Measurements from ENCODE around the gene UXS1.
A peak's percentile ranks its signal among the peaks of the same experiment; 100 is the strongest.

Gene UXS1

DNA sequence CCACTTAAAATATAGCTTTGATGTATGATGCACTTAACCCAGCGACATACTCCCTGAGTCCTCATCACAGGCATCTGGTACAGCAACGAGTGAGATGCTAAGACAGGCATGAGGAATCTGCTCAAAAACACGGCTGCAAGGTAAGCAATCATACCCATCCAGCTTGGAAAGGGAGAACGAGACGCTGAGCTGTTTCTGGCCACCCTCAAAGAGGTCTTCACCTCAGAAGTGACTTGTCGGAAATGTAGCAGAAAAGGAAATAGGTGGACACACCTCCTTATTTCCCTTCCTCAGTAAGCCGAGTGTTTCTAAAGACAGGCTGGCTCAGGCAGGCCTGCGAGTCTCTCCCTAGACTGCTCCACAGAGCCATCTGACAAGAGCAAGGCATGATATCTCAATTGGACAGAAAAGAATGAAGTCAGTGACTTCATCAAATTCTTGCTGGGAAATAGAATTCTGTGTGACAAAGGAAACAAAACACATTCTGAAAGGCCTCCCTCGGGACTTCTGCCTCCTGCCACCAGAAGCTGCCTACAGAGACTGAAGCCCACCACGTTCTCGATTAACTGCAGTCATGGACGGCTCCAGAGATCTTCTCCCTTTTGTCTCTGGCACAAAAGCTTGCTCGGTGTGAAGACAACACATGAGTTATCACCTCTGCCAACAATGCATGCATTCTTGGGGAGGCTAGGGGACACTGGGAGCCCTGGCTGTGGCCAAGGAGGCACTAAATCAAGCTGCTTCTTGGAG, 84.3 kb downstream of the UXS1 start:
- DNase-seq (ENCODE audit: low read depth) = no peak

DNA sequence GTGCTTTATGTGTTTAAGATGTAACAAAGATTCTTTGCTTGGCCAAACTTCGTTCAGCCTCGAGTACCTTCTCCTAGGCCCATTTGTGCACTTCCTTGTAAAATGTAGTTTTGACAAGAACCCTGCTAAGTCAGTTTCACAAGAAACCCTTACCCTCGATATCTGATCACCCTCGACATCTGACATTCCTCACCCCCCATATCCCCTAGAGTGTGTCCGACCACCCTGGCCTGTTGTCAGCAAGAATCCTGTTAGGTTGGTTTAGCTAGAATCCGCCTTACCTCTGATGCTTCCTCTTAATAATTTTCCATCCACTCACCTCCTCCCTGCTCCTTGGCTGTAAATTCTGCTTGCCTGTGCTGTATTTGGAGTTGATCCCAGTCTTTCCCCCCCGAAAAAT, 85.3 kb downstream of the UXS1 start:
- DNase-seq (ENCODE audit: low read depth) = no peak

DNA sequence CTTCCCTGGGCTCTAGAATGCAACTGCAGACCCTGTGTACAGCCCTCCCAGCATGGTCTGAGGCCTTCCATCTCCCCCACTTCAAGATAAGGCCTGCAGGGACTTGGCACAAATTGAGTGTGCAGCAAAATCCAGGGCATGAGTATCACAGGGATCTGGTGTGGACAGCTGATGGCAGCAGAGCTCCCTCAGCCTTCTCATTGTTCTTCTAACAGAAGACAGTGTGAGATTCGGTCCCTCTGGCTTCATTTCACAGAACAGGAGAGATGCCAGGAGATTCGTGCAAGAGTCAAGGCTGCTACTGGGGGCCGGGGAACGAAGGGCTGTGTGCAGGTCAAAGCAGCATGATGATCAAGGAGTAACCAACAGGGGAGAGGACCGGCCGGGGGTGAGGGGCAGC, 85.8 kb downstream of the UXS1 start:
- DNase-seq (ENCODE audit: low read depth) = no peak

DNA sequence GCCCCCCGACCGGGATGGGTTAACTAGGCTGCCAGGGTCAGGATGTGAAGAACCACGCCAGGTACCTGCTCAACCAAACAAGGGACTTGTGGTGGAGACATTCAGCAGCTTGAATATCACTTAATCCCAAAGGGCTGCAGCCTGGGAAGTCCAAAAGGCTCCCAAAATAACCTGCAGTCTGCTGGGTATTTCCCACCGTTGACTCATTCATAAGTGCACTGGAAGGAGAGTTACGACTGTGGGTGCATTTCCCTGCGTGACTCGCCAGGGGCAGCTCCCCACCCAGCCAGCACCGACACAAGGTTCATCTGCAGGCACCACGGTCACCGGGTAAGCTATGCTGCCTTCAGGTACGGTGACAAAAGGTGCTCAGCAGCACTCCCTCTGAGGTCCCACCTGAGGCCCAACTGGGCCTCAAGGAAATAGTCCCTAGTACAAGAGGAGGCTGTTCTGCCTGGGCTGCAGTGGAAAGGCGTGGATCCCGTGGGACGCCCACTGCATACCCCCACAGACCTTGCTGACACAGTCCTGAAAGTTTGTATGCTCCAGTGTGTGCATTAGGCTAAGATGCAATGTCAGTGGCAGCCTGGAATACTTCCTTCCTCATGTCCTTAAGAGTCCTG, 86.5 kb downstream of the UXS1 start:
- DNase-seq (ENCODE audit: low read depth) = no peak

DNA sequence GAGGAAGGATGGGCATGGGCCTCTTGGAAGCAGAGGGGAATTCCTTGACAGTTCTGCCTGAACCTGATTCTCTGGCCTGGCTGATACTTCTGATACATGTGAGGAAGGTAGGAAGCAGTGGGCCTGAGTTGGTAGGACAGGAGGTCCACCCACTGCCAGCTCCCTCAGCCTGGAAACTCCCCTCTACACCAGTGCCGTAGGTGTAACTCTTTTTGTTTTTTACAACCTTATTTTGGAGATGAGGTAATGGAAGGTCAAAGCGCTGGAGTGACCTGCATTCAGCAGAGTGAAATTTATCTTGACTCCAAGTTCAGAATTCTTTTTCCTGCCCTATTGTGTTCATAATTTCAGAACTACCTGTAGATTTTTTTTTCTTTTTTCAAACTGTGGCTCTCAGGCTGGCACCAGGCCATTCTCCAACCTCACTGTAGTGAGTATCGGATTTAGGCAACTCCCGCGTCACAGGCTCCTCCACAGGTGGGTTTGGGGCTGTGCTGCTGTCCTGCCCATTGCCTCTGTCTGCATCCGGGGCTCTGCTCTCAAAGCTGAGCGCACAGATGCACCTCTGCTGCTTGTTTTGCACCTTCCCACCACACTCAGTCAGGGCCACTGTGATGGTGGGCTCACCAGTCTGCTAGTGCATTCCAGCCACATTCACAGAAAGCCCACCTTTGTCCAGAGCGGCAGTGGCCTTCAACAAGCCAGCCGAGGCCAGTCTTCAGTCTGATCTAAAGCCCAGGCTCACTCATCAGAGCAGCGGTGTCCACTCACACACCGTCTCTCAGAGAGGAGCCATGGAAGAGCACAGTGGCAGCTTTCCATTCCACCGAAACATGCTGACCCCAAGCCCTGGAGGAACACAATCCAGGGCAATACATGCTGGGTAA, 87.2 kb downstream of the UXS1 start:
- no peak for DNase-seq (ENCODE audit: low read depth)

DNA sequence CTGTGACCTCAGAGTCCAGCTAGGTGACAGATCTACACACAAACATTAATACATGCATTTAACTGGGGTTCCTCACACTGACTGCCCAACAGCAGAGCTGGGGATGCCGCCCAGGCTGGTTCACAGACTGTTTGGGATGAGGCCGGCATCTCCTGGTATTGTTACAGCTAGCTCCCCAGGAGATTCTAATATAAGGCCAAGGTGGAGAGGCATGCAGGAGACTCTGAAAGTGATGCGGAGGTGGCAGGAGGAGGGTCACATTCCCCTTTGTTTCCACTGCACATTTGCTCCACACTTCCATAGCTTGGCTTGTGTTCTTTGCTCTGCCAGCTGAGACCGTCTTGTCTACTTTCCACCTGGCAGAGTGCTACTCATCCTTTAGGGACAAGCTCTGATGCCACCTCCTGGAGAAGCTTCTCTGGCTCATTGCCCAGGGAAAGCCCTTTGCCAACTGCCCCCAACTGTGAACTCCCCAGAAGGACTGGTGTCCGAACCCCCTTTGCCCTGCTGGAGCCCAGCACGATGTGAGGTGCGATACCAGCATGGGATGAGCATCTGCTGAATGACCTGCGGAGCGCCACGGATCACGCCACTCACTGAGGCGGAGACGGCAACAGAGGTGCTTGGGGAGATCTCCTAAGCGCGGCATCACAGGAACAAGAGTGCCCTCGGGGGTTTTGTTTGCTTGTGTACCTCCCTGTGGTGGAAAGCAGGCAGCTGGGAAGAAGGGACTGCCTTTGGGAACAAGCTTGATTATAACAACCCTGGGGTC, 88.8 kb downstream of the UXS1 start:
- no peak for DNase-seq (ENCODE audit: low read depth)

DNA sequence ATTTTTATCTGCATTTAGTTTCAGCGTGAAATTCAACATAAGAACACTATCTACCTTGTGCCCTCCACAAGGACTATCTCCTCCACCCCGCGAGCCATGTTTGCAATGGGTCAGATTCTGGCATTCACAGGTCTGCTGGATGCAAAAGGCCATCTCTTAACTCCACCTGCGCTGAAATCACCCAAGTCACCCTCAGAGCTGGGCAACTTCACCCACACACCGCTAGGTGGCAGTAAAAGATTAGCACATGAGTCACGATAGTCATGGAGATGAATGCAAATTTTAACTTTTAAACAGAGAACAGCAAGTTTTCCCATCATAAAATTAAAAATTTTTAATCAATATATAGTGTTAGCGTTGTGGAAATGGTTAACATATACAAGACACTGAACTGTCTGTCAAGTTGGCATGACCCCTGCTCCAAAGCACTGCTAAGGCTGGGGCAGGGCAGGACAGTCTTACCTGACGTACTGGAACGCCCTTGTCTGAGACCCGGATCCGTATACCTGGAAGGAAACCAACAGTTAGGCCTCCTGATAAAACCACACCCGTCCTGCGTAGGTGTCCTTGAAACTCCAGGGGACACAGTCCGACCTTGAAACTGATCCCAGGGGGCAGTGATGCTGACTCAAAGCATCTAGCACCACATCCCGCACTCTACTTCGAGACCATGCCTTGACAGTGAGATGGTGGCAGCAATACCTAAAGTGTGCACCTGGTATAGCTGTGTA, 89.6 kb downstream of the UXS1 start:
- DNase-seq (ENCODE audit: low read depth) = no peak

DNA sequence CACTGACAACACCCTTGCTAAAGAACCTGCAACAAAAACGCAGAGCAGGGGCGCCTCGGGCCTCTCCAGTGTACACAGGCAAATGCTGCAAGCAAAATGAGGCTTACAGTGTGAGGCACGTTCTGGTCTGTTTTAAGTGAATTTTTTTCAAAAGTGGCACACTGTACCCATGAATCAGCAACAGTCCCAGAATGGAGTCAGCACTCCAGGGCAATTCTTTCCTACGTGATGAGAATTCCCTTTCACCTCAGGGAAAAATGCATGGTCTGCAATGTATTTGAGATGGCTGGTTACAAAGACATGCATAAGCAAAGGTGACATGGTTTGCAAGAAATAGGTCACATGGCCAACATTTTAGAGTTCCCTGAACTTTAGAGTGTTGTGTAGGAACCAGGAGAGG, 94.4 kb downstream of the UXS1 start:
- no peak for DNase-seq (ENCODE audit: low read depth)

DNA sequence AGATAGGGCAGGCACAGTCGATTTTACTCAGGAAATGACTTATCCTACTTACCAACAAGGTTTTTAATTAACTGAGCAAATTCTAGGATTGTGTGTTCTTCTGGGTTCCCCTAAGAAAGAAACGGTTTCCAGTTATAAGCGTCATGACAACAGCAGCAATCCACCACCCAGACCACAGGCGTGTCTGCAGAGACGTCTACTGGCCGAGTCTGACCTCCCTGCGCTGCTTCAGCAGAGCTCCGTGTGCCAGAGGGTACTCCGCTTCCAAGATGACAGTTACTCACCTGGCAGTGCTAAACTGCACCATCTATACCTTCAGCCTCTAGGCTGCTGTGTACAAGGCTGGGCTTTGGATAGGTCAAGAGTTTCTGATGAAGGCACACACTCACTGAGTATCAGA, 95.4 kb downstream of the UXS1 start:
- no peak for DNase-seq (ENCODE audit: low read depth)

DNA sequence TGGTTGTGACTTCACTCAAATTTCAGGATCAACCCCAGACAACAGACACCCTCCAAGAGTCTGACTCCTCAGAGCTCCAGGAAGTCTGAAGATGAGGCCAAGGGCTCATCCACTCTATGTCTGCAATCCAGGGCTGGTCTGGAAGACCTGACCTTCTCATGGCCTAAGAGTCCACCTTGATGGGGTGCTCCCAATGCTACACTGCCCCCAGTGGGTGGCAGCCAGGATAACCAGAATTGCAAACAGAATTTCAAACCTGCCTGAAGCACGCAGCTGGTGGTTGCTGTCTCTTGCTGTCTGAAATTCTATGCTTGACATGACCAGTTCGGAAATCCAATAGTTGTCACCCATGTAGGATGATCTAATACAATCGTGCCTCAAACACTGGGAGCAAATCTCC, 96.0 kb downstream of the UXS1 start:
- DNase-seq (ENCODE audit: low read depth) = no peak

DNA sequence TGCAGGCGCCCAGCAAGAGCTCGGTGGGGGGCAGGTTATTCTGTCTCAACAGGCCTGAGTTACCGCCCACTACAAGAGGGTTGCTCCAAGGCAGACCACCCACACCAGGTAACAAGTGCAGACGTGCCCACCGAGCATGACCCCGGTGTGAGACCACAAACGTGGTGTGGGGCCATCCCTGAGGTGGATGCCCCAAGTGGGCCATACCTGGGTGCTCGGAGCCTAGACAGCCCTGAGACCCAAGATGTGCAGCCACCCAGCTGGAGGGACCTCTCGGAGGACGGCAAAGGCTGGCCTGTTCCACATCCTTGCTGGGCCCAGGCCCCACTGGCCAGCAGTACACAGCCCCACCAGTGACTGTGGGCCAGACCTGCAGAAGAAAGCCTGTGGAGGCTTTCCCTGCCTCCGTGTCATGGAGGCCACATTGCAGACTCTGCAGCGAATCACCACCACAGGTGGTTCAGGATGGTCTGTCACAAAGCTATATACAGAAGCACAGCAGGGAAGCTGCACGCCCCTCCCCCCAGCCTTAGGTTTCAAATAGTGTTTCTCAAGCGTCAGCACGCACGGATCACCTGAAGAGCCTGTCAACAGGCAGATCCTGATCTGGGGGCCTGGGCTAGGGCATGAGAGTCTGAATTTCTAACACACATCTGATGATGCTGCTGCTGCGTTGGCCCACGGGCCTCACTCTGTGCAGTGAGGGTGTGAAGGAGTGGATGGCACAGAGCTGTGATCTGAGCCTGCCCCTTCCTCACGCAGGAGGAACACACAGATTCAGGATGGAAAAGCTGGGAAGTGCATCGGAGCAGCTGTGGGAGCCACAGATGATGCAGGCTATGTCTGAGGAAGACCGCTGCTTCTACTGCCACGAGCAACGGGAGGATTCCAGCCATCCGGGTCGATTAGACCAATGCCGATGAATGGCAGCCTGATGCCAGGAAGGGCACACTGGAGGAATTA, 96.8 kb downstream of the UXS1 start:
- no peak for DNase-seq (ENCODE audit: low read depth)

DNA sequence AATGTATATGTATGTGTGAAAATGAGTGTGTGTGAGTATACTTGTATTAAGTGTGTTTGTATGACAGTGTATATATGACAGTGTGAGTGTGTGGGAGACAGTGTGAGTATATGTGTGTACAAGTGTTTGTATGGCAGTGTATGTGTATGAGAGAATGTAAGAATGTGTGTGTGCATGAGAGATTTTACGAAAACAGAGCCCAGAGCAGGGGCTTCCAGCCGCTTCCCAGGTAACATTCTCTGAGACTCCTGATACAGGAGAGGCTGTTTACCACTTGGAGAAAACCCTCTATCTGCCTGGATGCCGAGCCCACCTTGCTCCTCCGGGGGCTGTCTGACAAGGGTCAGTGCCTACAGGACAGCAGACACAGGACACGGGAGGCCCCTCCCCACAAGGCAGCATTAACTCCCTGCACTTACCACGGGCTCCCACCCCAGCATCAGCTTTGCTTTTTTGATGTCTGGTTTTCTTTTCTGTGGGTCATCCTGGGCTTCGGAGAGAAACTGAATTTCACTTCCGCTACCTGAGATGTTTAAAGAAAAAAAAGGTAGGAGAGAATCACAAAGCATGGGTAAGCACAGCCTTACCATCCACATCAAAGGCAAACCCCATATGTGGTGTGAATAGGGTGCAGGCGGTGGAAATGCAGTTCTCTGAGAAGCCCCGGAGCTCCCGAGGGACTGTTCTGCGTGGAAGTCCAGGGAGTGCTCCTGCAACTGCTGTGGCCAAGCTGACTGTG, 97.6 kb downstream of the UXS1 start:
- no peak for DNase-seq (ENCODE audit: low read depth)

DNA sequence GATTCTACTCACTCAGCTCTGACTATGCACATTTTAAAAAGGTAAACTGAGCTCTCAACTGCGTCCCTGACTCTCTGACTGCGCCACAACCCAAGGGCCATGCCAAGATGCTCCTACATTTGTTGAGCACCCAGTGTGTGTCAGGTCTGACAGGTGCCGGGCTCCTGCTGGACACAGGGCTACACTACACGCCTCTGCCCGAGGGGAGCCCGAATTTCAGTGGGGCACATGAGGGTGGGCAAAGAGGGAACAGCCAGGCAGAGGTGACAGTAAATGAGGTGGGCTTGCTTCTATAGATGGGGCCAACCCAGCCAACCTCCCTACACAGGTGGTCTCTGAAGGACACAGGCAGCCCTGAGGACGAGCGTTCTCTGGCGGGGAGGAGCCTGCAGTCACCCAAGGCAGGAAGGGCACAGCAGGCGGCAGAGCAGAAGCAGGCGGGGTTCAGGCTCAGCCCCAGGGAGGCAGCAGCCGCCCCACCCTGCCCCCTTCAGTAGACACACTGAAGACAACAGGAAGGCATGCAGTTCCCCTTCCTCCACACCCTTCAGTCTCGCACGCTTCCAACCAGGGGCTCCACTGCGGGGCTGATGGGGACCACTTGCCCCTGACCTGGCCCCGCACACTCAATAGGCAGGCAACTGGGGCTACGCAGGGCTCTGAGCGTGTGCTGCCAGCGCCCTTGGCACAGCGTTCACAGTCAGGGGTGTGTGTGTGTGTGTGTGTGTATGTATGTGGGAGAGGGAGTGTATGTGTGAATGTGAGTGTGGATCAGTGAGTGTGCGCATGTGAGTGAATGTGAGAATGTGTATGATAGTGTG, 98.4 kb downstream of the UXS1 start:
- DNase-seq (ENCODE audit: low read depth) = peak; percentile 21

DNA sequence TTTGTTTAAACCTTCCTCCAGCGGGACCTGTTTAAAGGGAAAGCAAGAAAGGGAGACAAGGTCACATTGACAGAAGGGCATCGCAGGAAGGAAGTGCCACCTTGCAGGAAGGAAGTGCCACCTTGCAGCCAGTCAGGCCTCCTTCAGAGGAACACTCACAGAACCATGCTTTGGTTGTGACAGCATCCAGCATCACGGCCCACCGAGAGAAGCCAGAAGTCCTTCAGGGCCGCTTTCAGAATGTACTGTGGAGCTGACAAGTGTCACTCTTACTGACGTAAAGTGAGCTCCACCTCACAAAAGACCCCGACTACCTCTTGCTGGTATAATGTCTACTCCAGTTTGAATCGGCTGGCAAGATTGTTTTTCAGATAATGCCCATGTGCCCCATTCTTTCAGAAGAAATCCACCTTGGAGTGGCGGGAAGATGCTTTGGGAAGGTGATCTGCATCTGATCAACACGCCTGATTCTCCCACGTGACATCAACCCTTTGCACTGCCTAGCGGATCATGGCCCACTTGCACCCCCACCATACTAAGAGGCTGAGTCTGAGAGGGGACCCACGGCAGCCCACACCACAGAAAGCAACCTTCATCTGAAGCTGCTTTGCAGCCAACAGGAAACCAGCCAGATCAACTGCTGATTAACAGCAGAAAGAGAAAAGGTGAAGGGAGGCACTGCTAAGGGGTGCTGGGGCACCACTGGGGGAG, 99.8 kb downstream of the UXS1 start:
- no peak for DNase-seq (ENCODE audit: low read depth)

DNA sequence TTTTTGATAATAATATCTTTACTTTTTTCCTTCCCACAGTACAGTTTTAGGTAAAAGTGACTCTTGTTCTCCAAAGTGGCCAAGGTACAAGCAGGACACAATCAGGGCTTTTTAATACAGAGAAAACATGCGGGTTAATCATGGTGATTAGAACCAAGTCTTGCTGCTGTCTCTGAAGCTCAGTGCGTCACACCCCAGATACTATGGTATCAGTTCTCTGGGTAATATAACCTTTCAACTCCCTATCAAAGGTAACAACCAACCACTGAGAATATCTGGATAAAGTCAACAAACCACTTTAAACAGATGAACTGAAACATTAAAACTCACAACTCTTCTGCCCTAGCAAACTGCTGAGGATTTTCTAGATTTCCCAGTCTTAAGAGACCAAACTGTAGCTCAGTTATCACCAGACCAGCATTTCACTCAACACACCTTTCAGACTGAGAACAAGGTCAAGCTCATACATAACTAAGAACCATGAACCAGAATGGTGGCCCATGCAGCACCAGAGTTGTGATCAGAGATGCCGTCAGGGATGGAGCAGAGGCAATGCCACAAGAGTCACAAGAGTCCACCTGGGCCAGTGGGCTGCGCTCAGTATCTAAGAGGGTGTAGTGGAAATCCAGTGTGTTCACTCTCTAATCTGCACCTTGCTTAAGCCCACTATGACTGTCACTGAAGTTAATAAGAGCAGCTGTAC, 103.0 kb downstream of the UXS1 start:
- no peak for DNase-seq (ENCODE audit: low read depth)

DNA sequence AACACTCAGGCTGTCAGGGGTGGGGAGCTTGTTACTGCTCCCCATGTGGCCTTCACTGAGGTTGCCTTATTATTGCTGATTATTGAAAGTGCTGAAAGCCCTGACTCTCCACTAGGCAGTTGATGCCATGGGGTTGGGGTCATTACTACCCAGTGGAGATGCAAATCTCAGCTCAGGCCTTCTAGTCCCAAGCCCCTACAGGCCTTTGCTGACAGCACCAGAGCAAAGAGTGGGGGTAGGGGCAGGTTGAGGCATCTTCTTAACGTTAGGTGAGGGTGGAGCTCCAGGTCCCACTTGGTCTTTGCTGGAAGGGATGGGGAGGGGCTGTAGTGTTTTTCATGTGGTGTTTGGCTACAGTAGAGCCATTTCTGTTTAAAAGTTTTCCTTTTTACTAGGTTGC, 104.5 kb downstream of the UXS1 start:
- DNase-seq (ENCODE audit: low read depth) = no peak

DNA sequence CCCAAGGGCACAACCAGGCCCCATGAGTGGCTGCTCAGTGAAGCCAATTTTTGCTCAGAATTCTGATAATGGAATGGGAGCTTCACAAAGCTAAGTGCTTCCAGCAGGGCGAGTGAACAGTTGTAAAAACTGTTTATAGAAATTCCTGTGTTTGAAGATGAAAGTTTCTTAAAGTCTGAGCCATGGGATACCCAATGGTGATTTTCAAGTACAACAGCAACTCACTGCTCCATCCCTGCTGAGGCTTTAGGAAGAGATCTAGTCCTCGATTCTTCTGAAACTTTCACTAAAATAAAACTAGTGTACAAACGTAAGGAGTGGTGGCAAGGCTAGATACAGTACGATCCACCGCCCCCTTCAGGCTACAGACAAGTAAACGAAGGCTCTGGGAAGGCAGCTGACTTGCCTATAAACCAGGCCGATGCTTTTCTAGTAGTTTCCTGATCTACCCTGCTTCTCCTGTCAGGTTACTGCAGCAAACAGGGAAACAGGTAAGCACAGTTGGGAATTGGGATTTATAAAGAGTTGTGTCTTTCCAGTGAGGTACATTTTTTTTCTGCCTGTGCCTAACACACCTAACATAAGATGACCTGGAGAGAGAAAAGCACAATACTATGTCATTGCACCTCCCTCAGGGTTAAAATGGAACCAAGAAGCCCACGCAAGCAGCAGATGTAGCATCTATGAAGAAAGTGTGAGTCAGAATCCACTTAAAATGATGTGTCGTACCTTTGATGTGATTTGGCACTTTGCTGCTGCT, 108.7 kb downstream of the UXS1 start:
- DNase-seq (ENCODE audit: low read depth) = no peak
